22Rv1 (cell line): Measurements from ENCODE around the gene CRYAB.

Source experiments
- H3K27ac ChIP-seq: fragments of 450-650 bp; 2 replicates; pipeline ENCODE4 v1.5.1; 2017
- CTCF ChIP-seq: fragments of 450-650 bp; IDR thresholded peaks from 2 replicates; pipeline ENCODE4 v1.5.1; 2017; ENCODE audit warnings: mild to moderate bottlenecking
- ZFX ChIP-seq: fragments of 450-650 bp; IDR thresholded peaks from 2 replicates; pipeline ENCODE4 v1.6.1; 2017; ENCODE audit warnings: antibody characterized with exemption, borderline replicate concordance

The CRYAB gene

GRCh38 chr11:111878385-111878848 is 33.2 kb downstream of the CRYAB start:
- TF ChIP-seq CTCF (no peak), ZFX (no peak)
- H3K27ac ChIP-seq, result peak overlapping the region; percentile 98

- TF ChIP-seq ZFX (no peak), CTCF (no peak)
- peak overlapping the region; percentile 82 for H3K27ac ChIP-seq
These were observed 39.8 kb downstream of the CRYAB start for GRCh38 chr11:111871693-111872161.

- H3K27ac ChIP-seq, result peak within 1 kb of the TSS; percentile 82
- peak; percentile 36 for TF ChIP-seq CTCF
- no peak for TF ChIP-seq ZFX
These were observed 40.5 kb downstream of the CRYAB start, which contains the start of gene ALG9 for GRCh38 chr11:111870886-111871692. ALG9 (minus strand) TSS chr11:111871581; CDS start chr11:111871482, 99 bp downstream.

GRCh38 chr11:111870522-111870885 is 41.1 kb downstream of the CRYAB start:
- TF ChIP-seq CTCF, result no peak
- no peak for TF ChIP-seq ZFX
- H3K27ac ChIP-seq, result peak overlapping the region; percentile 82

GRCh38 chr11:111870113-111870512 is 41.5 kb downstream of the CRYAB start:
- H3K27ac ChIP-seq, result peak overlapping the region; percentile 82
- TF ChIP-seq ZFX (no peak), CTCF (no peak)

GRCh38 chr11:111860257-111860656 is 51.3 kb downstream of the CRYAB start:
- no peak overlapping the region for H3K27ac ChIP-seq
- TF ChIP-seq ZFX (no peak), CTCF (no peak)
